Fibroblast of lung (primary cell): ENCODE measurements around the gene LYPD6B.

Experiments
- CTCF ChIP-seq, 2 donors: IDR thresholded peaks in 1 of 2; conservative IDR thresholded peaks in 1 of 2; 1 replicate in 1 of 2; 2 replicates in 1 of 2; pipeline ENCODE4 v1.5.1; 2011 to 2012; ENCODE audit warnings: low read length in 2 of 2, control low read depth in 1 of 2, inconsistent platforms in 1 of 2, low read depth in 1 of 2, mild to moderate bottlenecking in 1 of 2
- EZH2 ChIP-seq: IDR thresholded peaks from 2 replicates; pipeline ENCODE4 v1.5.1; 2012; ENCODE audit warnings: low read length, control low read depth, mild to moderate bottlenecking; ENCODE audit errors: missing control alignments

GRCh38 chr2:149089068-149089467 is 50.6 kb downstream of the LYPD6B start:
- no peak for TF ChIP-seq CTCF (conservative IDR thresholded peaks at IDR 0.05 in 1 of 2, IDR thresholded peaks at IDR 0.05 in 1 of 2; ENCODE audit: low read depth in 1 of 2, low read length in 2 of 2)
- TF ChIP-seq EZH2: no peak
